Left lung (tissue), 10 donors: ENCODE data around the gene OR6J1. TPM values are rescaled to one million over a fixed set of nuclear protein-coding genes. Genes with fewer than 3 reads are reported as not detected.
A peak's percentile ranks its signal among the peaks of the same experiment; 100 is the strongest.

Experiments used
- ATAC-seq: fragments of 200-7000 bp; cut with Tn5 transposase; one replicate; pipeline ENCODE4 v1.9.1; 2020; ENCODE audit warnings: moderate library complexity
- DNase-seq, 4 donors: peaks; one replicate each; pipeline ENCODE4 v3.0.0-alpha.2; 2013 to 2020
- H3K27ac ChIP-seq, 2 donors: fragments of 200-600 bp; sonication (generic) in 1 of 2; one replicate each; pipeline versions ENCODE4 v1.5.0 to v1.8.0; 2020 to 2021
- H3K27me3 ChIP-seq, 2 donors: fragments of 200-600 bp; sonication (generic) in 1 of 2; one replicate each; pipeline versions ENCODE4 v1.5.0 to v1.8.0; 2020 to 2021
- H3K36me3 ChIP-seq, 2 donors: fragments of 200-600 bp; sonication (generic) in 1 of 2; one replicate each; pipeline versions ENCODE4 v1.5.0 to v1.8.0; 2020 to 2021
- H3K4me1 ChIP-seq, 2 donors: fragments of 200-600 bp; one replicate each; pipeline ENCODE4 v1.8.0; 2021
- H3K4me3 ChIP-seq, 2 donors: fragments of 200-600 bp; sonication (generic) in 1 of 2; one replicate each; pipeline versions ENCODE4 v1.5.0 to v1.8.0; 2020 to 2021; ENCODE audit warnings: mild to moderate bottlenecking in 1 of 2
- H3K9me3 ChIP-seq, 2 donors: fragments of 200-600 bp; sonication (generic) in 1 of 2; one replicate each; pipeline versions ENCODE4 v1.5.0 to v1.8.0; 2020 to 2021
- CTCF ChIP-seq, 2 donors: fragments of 200-600 bp; sonication (generic) in 1 of 2; IDR thresholded peaks; one replicate each; pipeline versions ENCODE4 v1.5.0 to v1.8.0; 2021; ENCODE audit warnings: antibody characterized with exemption in 2 of 2
- intact Hi-C, 2 donors: fragments of 100-400 bp; cut with DNase I; formaldehyde crosslinking; loops; one replicate each; pipeline versions ENCODE4 v1.11.2 to v1.14.2; 2022
- polyA plus RNA-seq, 6 donors: library from polyadenylated mRNA; unstranded; fragments of 120-200 nt; gene quantifications; one replicate each; pipeline ENCODE4 v1.2.1, GENCODE V29; 2013; ENCODE audit not compliant: insufficient read length in 6 of 6
- total RNA-seq, 2 donors: library from RNA; stranded (reverse); fragmentation: NEBNext Ultra II Directional; extraction: Animal tissue kit (Norgen Biotek cat#: 25700); gene quantifications; one replicate each; pipeline ENCODE4 v1.2.1, GENCODE V29; 2021
- donor health status: DM: no; HTN: yes; CAD: no.
- donor health status: DM: no; HTN: no; CAD: no.

OR6J1 gene
- total and polyA plus RNA-seq, 8 donors, result 0.23 to 0.45 (median 0.34) TPM; not detected in 2

DNA sequence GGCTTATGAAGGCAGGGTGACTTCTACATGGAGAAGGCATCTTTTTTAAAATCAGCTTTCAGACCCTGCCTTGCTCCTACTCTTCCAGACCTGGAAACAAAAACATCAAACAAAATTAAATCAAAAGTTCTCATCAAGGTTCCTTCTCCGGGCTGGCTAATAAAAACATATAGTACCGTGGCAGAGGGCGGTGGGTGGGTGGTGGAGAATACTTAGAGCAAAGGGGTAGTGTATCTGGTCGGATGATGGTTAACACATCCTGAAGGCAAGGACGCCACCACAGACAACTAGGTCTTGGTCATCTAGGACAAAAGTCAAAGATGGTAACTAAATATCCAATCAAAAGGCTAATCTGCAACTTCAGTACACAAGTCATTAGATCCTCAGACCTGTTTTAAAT, 56.9 kb downstream of the OR6J1 start:
- Histone ChIP-seq H3K4me1 (peaks cover 15 to 61% of the 10 kb centered on the region in 2 donors), H3K36me3 (peaks cover 0 to 4% of the 10 kb centered on the region in 2 donors)
- intact Hi-C loops, result no loop called here

GRCh38 chr14:22583994-22584393, 60.2 kb downstream of the OR6J1 start:
- peaks cover 9 to 57% of the 10 kb centered on the region in 2 donors for H3K4me1 ChIP-seq
- ATAC-seq, result no peak

More for the DNA sequence above, 56.9 kb downstream of the OR6J1 start:
- Histone ChIP-seq H3K27ac (no peak overlapping the region), H3K9me3 (no peaks in the 10 kb centered on the region), H3K4me3 (peak overlapping the region in 1 of 2 donors; percentile 74), H3K27me3 (no peaks in the 10 kb centered on the region)
- no peak for ATAC-seq
- no peak for DNase-seq
- TF ChIP-seq CTCF (IDR thresholded peaks at IDR 0.05), result no peak

More at GRCh38 chr14:22583994-22584393, 60.2 kb downstream of the OR6J1 start:
- Histone ChIP-seq H3K9me3 (no peaks in the 10 kb centered on the region), H3K27me3 (no peaks in the 10 kb centered on the region), H3K27ac (no peak overlapping the region), H3K4me3 (no peak overlapping the region), H3K36me3 (peaks cover 0 to 14% of the 10 kb centered on the region in 2 donors)
- TF ChIP-seq CTCF (IDR thresholded peaks at IDR 0.05), result no peak
- intact Hi-C loops, result no loop called here
- no peak for DNase-seq

Other genes starting within 250 kb of the OR6J1 start
- gene DAD1, start 55.1 kb downstream of the OR6J1 start, total RNA-seq, result 100 to 1,000 TPM; 220 to 251 TPM
- 100 to 1,000 TPM; 192 to 218 (median 199) TPM for gene DAD1, start 55.1 kb downstream of the OR6J1 start, polyA plus RNA-seq
- gene ABHD4, start 46.1 kb downstream of the OR6J1 start, total RNA-seq, result 10 to 100 TPM; 33.6 to 51.0 TPM
- 10 to 100 TPM; 32.4 to 41.3 (median 37.3) TPM for gene ABHD4, start 46.1 kb downstream of the OR6J1 start, polyA plus RNA-seq
- 10 to 100 TPM; 92.5 to 95.6 TPM for gene OXA1L, start 122.3 kb upstream of the OR6J1 start, total RNA-seq
- 100 to 1,000 TPM; 134 to 153 (median 146) TPM for gene OXA1L, start 122.3 kb upstream of the OR6J1 start, polyA plus RNA-seq
- gene SLC7A7, start 171.1 kb upstream of the OR6J1 start, total RNA-seq, result 10 to 100 TPM; 41.2 to 67.6 TPM
- 10 to 100 TPM in 3 of 6 donors, 1 to 10 TPM in 3; 9.6 to 11.2 (median 9.9) TPM for gene SLC7A7, start 171.1 kb upstream of the OR6J1 start, polyA plus RNA-seq
- 10 to 100 TPM; 72.3 to 84.7 TPM for gene MRPL52, start 185.5 kb upstream of the OR6J1 start, total RNA-seq
- gene MRPL52, start 185.5 kb upstream of the OR6J1 start, polyA plus RNA-seq, result 10 to 100 TPM; 57.0 to 86.9 (median 68.4) TPM
- 100 to 1,000 TPM; 201 to 225 TPM for gene MMP14, start 192.2 kb upstream of the OR6J1 start, total RNA-seq
- gene MMP14, start 192.2 kb upstream of the OR6J1 start, polyA plus RNA-seq, result 100 to 1,000 TPM; 169 to 211 (median 183) TPM
- 100 to 1,000 TPM; 141 to 147 TPM for gene LRP10, start 227.4 kb upstream of the OR6J1 start, total RNA-seq
- gene LRP10, start 227.4 kb upstream of the OR6J1 start, polyA plus RNA-seq, result 10 to 100 TPM; 49.3 to 60.4 (median 57.7) TPM
- under 1 TPM; 0.29 to 0.73 TPM for gene REM2, start 238.9 kb upstream of the OR6J1 start, total RNA-seq
- 1 to 10 TPM in 1 of 6 donors, under 1 TPM in 5; 0.56 to 1.3 (median 0.87) TPM for gene REM2, start 238.9 kb upstream of the OR6J1 start, polyA plus RNA-seq